Measurements from ENCODE around the gene ERV3-1. TPM values are rescaled to one million over a fixed set of nuclear protein-coding genes. Genes with fewer than 3 reads are reported as not detected.

Gene ERV3-1
- total and polyA plus RNA-seq, 2 donors (not counting 3 experiments of a cell fraction or from before 2014, with no cell fraction given) = 28.4 to 29.6 TPM

- dilution Hi-C loops (cut with MboI; ENCODE audit: extremely low pct_ligation_motif_present, low sequenced_read_pairs) (no loop called here), intact Hi-C loops (cut with micrococcal nuclease) (loop anchor here (10.0 kb wide), 1 partner anchor 97 kb away; the partner anchor contains the start of gene ZNF273)
- no peaks in the 10 kb centered on the region for H3K9me1 ChIP-seq (replicated peaks; ENCODE audit: control insufficient read depth, extremely low read depth, insufficient read depth, low read length)
- DNase-seq (ENCODE audit: low read depth, low spot score) (no peak), FAIRE-seq (no peak)
- BruUV-seq (replicated peaks) = no TSS peak
- H3K27me3 ChIP-seq (ENCODE audit: control insufficient read depth in 2 of 2, insufficient read depth in 2 of 2, low read length in 2 of 2) = no peaks in the 10 kb centered on the region
- TF ChIP-seq JUN (IDR thresholded peaks at IDR 0.05; ENCODE audit: borderline replicate concordance, insufficient read depth, insufficient read length, low read depth) (no peak), MYC (IDR thresholded peaks at IDR 0.05; ENCODE audit: low read depth, low read length) (no peak)
- no peak overlapping the region for H3K4me2 ChIP-seq (ENCODE audit: insufficient read depth, low read length)
- POLR2A ChIA-PET = no interaction called here
- CTCF ChIA-PET = interaction anchor here (1.7 kb wide), 1 partner anchor 14 kb away, joined by 4 read pairs; no protein-coding TSS in a partner anchor
- H2AFZ ChIP-seq (ENCODE audit: low read depth, low read length) = no peak overlapping the region
- H3K4me3 ChIP-seq (replicated peaks in 1 of 3; ENCODE audit: insufficient read depth in 1 of 3, low read depth in 1 of 3, low read length in 3 of 3) = no peak overlapping the region
- no peak overlapping the region for H3K27ac ChIP-seq (ENCODE audit: insufficient read depth, low read depth, low read length)
- peaks cover 12% of the 10 kb centered on the region for H3K9me3 ChIP-seq (replicated peaks; ENCODE audit: control insufficient read depth, insufficient read depth, low read length)
- peaks cover 41% of the 10 kb centered on the region for H3K79me2 ChIP-seq (ENCODE audit: control insufficient read depth, insufficient read depth, low read length)
- no peaks in the 10 kb centered on the region for H3K36me3 ChIP-seq (ENCODE audit: control insufficient read depth in 2 of 2, extremely low read depth in 1 of 2, insufficient read depth in 2 of 2, low read length in 2 of 2)
- H4K20me1 ChIP-seq (replicated peaks; ENCODE audit: control insufficient read depth, extremely low read depth, insufficient read depth, low read length) = no peaks in the 10 kb centered on the region
- H3K9ac ChIP-seq (replicated peaks; ENCODE audit: extremely low read depth, insufficient read depth, low read length) = no peak overlapping the region
- H3K4me1 ChIP-seq (ENCODE audit: control insufficient read depth, extremely low read depth, insufficient read depth, low read length) = peaks cover 19% of the 10 kb centered on the region
Observed at GRCh38 chr7:65001291-65001814, 5.1 kb downstream of the ERV3-1 start.

DNA sequence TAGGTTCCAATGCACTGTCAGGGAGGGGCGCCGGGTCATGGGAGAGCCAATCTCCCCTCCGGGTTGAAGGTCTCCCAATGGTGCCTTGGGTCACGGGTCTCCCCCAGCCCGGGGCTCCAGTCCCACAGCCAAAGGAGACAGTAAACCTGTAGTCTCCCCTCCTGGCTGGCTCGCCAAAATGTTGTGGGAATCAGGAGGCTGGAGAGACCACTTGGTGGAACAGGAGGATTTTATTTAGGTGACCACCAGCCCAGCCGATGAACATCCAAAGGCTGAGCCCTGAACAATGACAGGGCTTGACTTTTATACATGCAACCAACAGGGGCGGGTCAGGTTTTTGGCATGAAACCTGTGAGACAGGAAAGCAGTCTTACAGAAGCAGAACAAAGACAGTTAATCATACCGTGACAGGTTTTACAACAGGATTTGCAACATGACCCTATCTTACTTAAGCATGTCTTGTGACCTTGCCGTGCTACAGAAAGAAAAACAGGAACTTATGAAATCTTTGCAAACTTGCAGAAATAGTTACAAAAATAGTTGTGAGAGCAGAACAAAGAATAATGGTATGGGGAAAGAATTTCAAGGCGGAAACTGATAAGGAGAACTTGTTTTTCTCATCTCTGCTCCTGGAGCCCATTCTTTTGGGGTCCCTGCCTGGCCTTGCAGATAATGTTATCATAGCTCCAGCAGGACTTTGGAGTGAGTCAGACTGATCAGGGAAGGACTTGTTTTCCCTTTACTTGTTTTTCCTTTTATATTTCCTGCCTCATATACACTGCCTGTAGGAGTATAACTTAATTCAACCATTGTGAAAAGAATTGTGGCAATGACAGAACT lies 7.1 kb downstream of the ERV3-1 start:
- Histone ChIP-seq H3K4me2 (ENCODE audit: insufficient read depth, low read length) (no peak overlapping the region), H3K9me3 (replicated peaks; ENCODE audit: control insufficient read depth, insufficient read depth, low read length) (peaks cover 12% of the 10 kb centered on the region), H3K36me3 (ENCODE audit: control insufficient read depth in 2 of 2, extremely low read depth in 1 of 2, insufficient read depth in 2 of 2, low read length in 2 of 2) (no peaks in the 10 kb centered on the region), H3K9me1 (replicated peaks; ENCODE audit: control insufficient read depth, extremely low read depth, insufficient read depth, low read length) (no peaks in the 10 kb centered on the region), H3K9ac (replicated peaks; ENCODE audit: extremely low read depth, insufficient read depth, low read length) (no peak overlapping the region), H3K4me1 (ENCODE audit: control insufficient read depth, extremely low read depth, insufficient read depth, low read length) (peaks cover 9% of the 10 kb centered on the region), H3K4me3 (replicated peaks in 1 of 3; ENCODE audit: insufficient read depth in 1 of 3, low read depth in 1 of 3, low read length in 3 of 3) (no peak overlapping the region), H3K27me3 (ENCODE audit: control insufficient read depth in 2 of 2, insufficient read depth in 2 of 2, low read length in 2 of 2) (no peaks in the 10 kb centered on the region), H3K79me2 (ENCODE audit: control insufficient read depth, insufficient read depth, low read length) (peaks cover 23% of the 10 kb centered on the region), H2AFZ (ENCODE audit: low read depth, low read length) (no peak overlapping the region), H3K27ac (ENCODE audit: insufficient read depth, low read depth, low read length) (peak overlapping the region; percentile 78), H4K20me1 (replicated peaks; ENCODE audit: control insufficient read depth, extremely low read depth, insufficient read depth, low read length) (no peaks in the 10 kb centered on the region)
- BruUV-seq (replicated peaks) = no TSS peak
- ChIA-PET POLR2A (no interaction called here), CTCF (no interaction called here)
- DNase-seq (ENCODE audit: low read depth, low spot score) (peak; percentile 82), FAIRE-seq (peak; percentile 67)
- intact Hi-C loops (cut with micrococcal nuclease) (loop anchor here (10.0 kb wide), 1 partner anchor 95 kb away; the partner anchor contains the start of gene ZNF273), dilution Hi-C loops (cut with MboI; ENCODE audit: extremely low pct_ligation_motif_present, low sequenced_read_pairs) (no loop called here)
- TF ChIP-seq, protein P1, sequence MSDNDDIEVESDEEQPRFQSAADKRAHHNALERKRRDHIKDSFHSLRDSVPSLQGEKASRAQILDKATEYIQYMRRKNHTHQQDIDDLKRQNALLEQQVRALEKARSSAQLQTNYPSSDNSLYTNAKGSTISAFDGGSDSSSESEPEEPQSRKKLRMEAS (IDR thresholded peaks at IDR 0.05; ENCODE audit: insufficient read depth, insufficient read length) = no peak
- peak; percentile 94 for TF ChIP-seq GATA2 (IDR thresholded peaks at IDR 0.05; ENCODE audit: insufficient read depth, insufficient read length, low read depth, low read length)
- TF ChIP-seq FOS (IDR thresholded peaks at IDR 0.05; ENCODE audit: borderline replicate concordance, insufficient read depth, low read length) = peak; percentile 77
- TF ChIP-seq POLR2AphosphoS5 (IDR thresholded peaks at IDR 0.05; ENCODE audit: insufficient read depth, low read depth, low read length) = peak; percentile 59
- TF ChIP-seq JUN (IDR thresholded peaks at IDR 0.05; ENCODE audit: borderline replicate concordance, insufficient read depth, insufficient read length, low read depth) = peak; percentile 28
- TF ChIP-seq, protein P2, sequence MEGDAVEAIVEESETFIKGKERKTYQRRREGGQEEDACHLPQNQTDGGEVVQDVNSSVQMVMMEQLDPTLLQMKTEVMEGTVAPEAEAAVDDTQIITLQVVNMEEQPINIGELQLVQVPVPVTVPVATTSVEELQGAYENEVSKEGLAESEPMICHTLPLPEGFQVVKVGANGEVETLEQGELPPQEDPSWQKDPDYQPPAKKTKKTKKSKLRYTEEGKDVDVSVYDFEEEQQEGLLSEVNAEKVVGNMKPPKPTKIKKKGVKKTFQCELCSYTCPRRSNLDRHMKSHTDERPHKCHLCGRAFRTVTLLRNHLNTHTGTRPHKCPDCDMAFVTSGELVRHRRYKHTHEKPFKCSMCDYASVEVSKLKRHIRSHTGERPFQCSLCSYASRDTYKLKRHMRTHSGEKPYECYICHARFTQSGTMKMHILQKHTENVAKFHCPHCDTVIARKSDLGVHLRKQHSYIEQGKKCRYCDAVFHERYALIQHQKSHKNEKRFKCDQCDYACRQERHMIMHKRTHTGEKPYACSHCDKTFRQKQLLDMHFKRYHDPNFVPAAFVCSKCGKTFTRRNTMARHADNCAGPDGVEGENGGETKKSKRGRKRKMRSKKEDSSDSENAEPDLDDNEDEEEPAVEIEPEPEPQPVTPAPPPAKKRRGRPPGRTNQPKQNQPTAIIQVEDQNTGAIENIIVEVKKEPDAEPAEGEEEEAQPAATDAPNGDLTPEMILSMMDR (IDR thresholded peaks at IDR 0.05; ENCODE audit: extremely low read depth in 1 of 2, insufficient read depth in 1 of 2, low read depth in 1 of 2, low read length in 2 of 2) = no peak
- TF ChIP-seq EZH2 (IDR thresholded peaks at IDR 0.05; ENCODE audit: borderline replicate concordance, low read depth, low read length, severe bottlenecking) = no peak
- no peak for TF ChIP-seq POLR2A (IDR thresholded peaks at IDR 0.05; ENCODE audit: low read depth, low read length)
